ENCODE data around the gene ATP5F1D. TPM values are rescaled to one million over a fixed set of nuclear protein-coding genes. Genes with fewer than 3 reads are reported as not detected.

The ATP5F1D gene
- total and polyA plus RNA-seq, 2 of the 13 experiments (the other 11 are each of a cell fraction or from before 2014, with no cell fraction given), result 39.4 to 78.7 TPM

DNA sequence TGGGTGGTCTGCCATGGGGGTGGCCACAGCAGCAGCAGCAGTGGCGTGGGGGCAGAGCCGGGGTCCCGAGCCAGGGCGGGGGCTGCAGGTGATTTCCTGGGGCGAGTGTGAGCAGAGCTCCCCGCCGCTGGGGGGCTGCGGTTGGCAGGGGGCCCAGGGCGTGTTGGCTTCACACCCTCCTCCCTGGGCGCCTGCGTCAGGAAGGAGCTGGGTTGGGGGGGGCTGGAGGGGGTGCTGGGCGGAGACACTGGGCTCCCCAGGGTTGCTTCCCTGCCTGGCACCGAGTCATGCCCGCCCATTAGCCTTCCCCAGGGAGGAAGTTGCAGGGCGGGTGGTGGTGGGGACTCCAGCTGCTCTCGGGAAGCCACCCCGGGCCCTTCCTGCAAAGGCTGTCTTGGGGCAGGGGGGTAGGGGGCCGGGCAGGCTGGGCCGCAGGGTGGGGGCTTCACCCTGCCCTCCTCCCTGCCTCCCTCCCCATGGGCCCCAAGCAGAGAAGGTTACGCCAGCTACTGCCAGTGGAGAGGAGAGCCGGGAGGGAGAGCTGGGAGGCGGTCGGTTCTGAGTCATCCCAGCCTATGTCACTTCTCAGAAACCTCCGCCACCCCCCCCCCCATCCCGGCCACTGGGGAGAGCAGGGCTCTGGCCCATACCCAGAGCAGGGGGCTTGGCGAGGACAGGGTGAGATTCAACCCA, 11.4 kb downstream of the ATP5F1D start (continued):
- TF ChIP-seq, protein P1, sequence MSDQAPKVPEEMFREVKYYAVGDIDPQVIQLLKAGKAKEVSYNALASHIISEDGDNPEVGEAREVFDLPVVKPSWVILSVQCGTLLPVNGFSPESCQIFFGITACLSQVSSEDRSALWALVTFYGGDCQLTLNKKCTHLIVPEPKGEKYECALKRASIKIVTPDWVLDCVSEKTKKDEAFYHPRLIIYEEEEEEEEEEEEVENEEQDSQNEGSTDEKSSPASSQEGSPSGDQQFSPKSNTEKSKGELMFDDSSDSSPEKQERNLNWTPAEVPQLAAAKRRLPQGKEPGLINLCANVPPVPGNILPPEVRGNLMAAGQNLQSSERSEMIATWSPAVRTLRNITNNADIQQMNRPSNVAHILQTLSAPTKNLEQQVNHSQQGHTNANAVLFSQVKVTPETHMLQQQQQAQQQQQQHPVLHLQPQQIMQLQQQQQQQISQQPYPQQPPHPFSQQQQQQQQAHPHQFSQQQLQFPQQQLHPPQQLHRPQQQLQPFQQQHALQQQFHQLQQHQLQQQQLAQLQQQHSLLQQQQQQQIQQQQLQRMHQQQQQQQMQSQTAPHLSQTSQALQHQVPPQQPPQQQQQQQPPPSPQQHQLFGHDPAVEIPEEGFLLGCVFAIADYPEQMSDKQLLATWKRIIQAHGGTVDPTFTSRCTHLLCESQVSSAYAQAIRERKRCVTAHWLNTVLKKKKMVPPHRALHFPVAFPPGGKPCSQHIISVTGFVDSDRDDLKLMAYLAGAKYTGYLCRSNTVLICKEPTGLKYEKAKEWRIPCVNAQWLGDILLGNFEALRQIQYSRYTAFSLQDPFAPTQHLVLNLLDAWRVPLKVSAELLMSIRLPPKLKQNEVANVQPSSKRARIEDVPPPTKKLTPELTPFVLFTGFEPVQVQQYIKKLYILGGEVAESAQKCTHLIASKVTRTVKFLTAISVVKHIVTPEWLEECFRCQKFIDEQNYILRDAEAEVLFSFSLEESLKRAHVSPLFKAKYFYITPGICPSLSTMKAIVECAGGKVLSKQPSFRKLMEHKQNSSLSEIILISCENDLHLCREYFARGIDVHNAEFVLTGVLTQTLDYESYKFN (CRISPR knock-in tag; conservative IDR thresholded peaks at IDR 0.05), result no peak
- TF ChIP-seq ZNF615 (CRISPR knock-in tag; IDR thresholded peaks at IDR 0.05; ENCODE audit: borderline replicate concordance) (no peak), FUBP1 (CRISPR knock-in tag; IDR thresholded peaks at IDR 0.05; ENCODE audit: borderline replicate concordance) (no peak), ZNF34 (CRISPR knock-in tag; IDR thresholded peaks at IDR 0.05; ENCODE audit: borderline replicate concordance) (no peak), IKZF5 (CRISPR knock-in tag; IDR thresholded peaks at IDR 0.05) (0 out of 2 replicates have a peak, but pooled peaks have one; percentile 6), NCOA2 (CRISPR knock-in tag; IDR thresholded peaks at IDR 0.05) (no peak), ZBTB42 (CRISPR knock-in tag; IDR thresholded peaks at IDR 0.05) (no peak), ZNF550 (CRISPR knock-in tag; IDR thresholded peaks at IDR 0.05; ENCODE audit: borderline replicate concordance) (0 out of 2 replicates have a peak, but pooled peaks have one; percentile 41), ZNF746 (CRISPR knock-in tag; IDR thresholded peaks at IDR 0.05) (no peak; the same call in 1 of the 2 replicates), PHF5A (CRISPR knock-in tag; IDR thresholded peaks at IDR 0.05; ENCODE audit: low read depth, unreplicated experiment) (no peak), ZNF367 (CRISPR knock-in tag; IDR thresholded peaks at IDR 0.05; ENCODE audit: borderline replicate concordance) (no peak), NFKB2 (CRISPR knock-in tag; IDR thresholded peaks at IDR 0.05; ENCODE audit: borderline replicate concordance) (no peak), MAF1 (CRISPR knock-in tag; IDR thresholded peaks at IDR 0.05; ENCODE audit: borderline replicate concordance) (no peak), ZBTB7A (CRISPR knock-in tag; IDR thresholded peaks at IDR 0.05) (no peak), SAFB2 (CRISPR knock-in tag; IDR thresholded peaks at IDR 0.05; ENCODE audit: borderline replicate concordance, low read depth) (no peak), ZBTB4 (CRISPR knock-in tag; IDR thresholded peaks at IDR 0.05; ENCODE audit: borderline replicate concordance) (no peak; the same call in 1 of the 2 replicates)
- TF ChIP-seq, protein P2, sequence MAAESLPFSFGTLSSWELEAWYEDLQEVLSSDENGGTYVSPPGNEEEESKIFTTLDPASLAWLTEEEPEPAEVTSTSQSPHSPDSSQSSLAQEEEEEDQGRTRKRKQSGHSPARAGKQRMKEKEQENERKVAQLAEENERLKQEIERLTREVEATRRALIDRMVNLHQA (CRISPR knock-in tag; IDR thresholded peaks at IDR 0.05), result no peak

Measured in HepG2 (cell line).